ENCODE measurements around the gene PDGFB.

PDGFB gene

DNA sequence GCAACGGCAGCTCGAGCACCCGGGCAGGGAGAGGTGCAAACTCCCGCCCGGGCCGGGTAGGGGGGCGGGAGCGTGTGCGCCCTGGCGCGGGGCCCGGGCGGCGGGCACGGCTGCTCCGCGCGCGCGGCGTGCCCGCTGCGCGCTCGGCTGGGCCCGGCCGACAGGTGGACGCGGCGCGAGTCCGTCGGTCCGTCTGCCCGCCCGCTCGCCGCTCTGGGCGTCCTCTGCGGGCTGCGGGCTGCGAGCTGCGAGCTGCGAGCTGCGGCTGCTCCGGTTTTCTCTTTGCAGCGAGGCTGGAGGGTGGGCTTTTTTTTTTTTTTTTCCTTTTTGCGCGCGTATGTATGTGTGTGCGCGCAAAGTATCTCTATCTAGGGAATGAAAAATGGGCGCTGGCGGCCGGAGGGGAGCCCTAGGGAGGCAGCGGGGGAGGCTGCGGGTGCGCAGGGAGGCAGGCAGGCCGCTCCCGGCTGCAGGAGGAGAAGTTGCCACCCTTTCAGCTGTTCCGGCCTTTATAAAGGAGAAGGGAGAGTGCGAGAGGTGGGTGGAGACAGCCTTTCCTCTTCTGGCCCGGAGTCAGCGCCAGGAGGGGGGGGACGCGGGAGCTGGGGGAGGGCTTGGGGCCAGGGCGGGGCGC, at the start of gene PDGFB:
Gene PDGFB (minus strand): TSS at position 487 of the 634 bp plus-strand sequence. CDS start 1,019 bp downstream, outside the sequence.
- Histone ChIP-seq H3K27ac (no peak within 1 kb of the TSS), H3K9me3 (ENCODE audit: low read depth, low read length) (no peaks in the 10 kb centered on the region), H3K9ac (ENCODE audit: insufficient read length) (no peak within 1 kb of the TSS), H3K4me3 (peak within 1 kb of the TSS; percentile 71), H3K36me3 (ENCODE audit: insufficient read depth, low read length) (no peaks in the 10 kb centered on the region)
- no peak for DNase-seq (ENCODE audit: low read depth, low spot score)
- no peak for TF ChIP-seq FOXP2 (optimal IDR thresholded peaks at IDR 0.05; ENCODE audit: control extremely low read depth, extremely low read length, insufficient read depth)
- no peak for TF ChIP-seq EZH2 (IDR thresholded peaks at IDR 0.05)
- no peak for TF ChIP-seq POLR2AphosphoS5 (IDR thresholded peaks at IDR 0.05; ENCODE audit: borderline replicate concordance, low read depth, low read length)

GRCh38 chr22:39293766-39294368, 49.1 kb upstream of the PDGFB start:
- H3K9me3 ChIP-seq (ENCODE audit: low read depth, low read length): no peaks in the 10 kb centered on the region
- DNase-seq (ENCODE audit: low read depth, low spot score): no peak
- H3K27ac ChIP-seq: no peak overlapping the region
- no peak overlapping the region for H3K4me3 ChIP-seq
- no peak for TF ChIP-seq FOXP2 (optimal IDR thresholded peaks at IDR 0.05; ENCODE audit: control extremely low read depth, extremely low read length, insufficient read depth)
- TF ChIP-seq EZH2 (IDR thresholded peaks at IDR 0.05): no peak
- no peak for TF ChIP-seq POLR2AphosphoS5 (IDR thresholded peaks at IDR 0.05; ENCODE audit: borderline replicate concordance, low read depth, low read length)
- no peak overlapping the region for H3K9ac ChIP-seq (ENCODE audit: insufficient read length)
- no peaks in the 10 kb centered on the region for H3K36me3 ChIP-seq (ENCODE audit: insufficient read depth, low read length)

DNA sequence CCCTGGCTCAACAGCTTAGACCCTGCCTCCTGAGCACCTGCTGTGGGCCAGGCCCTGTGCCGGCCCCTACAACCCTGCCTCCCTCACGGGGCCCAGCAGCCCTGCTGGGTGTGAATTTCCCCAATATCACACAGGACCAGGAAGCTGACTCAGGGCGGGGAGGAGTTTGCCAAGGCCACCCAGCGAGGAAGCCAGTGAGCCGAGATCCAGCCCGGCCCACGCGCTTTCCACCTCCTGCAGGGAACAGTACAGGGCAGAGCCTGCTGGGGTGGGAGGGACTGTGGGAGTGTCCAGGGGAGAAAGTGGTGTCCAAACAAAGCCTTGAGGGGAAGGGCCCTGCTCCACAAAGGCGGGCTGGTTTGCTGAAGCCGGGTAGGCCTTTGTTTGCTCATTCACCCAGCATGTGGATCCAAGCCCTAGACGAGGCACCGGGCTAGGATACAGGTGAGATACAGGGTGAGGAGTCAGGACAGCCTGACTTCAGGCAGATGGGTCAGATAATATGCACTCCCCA, 47.8 kb upstream of the PDGFB start:
- no peak overlapping the region for H3K4me3 ChIP-seq
- H3K9ac ChIP-seq (ENCODE audit: insufficient read length): peak overlapping the region; percentile 47
- H3K27ac ChIP-seq: peak overlapping the region; percentile 89
- H3K36me3 ChIP-seq (ENCODE audit: insufficient read depth, low read length): no peaks in the 10 kb centered on the region
- no peak for TF ChIP-seq EZH2 (IDR thresholded peaks at IDR 0.05)
- TF ChIP-seq POLR2AphosphoS5 (IDR thresholded peaks at IDR 0.05; ENCODE audit: borderline replicate concordance, low read depth, low read length): no peak
- no peak for TF ChIP-seq FOXP2 (optimal IDR thresholded peaks at IDR 0.05; ENCODE audit: control extremely low read depth, extremely low read length, insufficient read depth)
- DNase-seq (ENCODE audit: low read depth, low spot score): no peak
- H3K9me3 ChIP-seq (ENCODE audit: low read depth, low read length): no peaks in the 10 kb centered on the region

DNA sequence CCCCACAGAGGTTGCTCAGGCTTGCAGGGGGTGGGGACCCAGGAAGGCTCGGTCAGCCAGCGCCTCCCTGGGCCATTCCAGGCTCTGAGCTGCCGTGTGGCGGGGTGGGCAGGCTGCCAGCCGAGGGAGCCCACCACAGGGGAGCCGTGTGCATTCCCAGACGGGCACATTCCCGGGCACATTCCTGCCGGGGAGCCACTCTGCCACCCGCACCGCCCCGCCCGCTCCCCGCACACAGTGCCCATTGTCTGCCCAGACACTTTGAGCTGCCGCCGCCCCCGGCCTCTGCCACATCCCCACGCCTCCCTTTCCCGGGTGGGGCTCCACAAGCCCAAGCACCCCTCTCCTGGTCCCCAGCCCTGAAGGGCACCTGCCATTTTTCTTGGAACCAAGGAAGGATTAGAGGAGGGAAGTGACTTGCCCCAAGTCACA, 47.3 kb upstream of the PDGFB start:
- no peak for TF ChIP-seq FOXP2 (optimal IDR thresholded peaks at IDR 0.05; ENCODE audit: control extremely low read depth, extremely low read length, insufficient read depth)
- TF ChIP-seq POLR2AphosphoS5 (IDR thresholded peaks at IDR 0.05; ENCODE audit: borderline replicate concordance, low read depth, low read length): no peak
- no peak for TF ChIP-seq EZH2 (IDR thresholded peaks at IDR 0.05)
- H3K27ac ChIP-seq: peak overlapping the region; percentile 89
- peak overlapping the region; percentile 47 for H3K9ac ChIP-seq (ENCODE audit: insufficient read length)

GRCh38 chr22:39291523-39291922, 46.7 kb upstream of the PDGFB start:
- Histone ChIP-seq H3K36me3 (ENCODE audit: insufficient read depth, low read length) (no peaks in the 10 kb centered on the region), H3K4me3 (no peak overlapping the region), H3K9me3 (ENCODE audit: low read depth, low read length) (no peaks in the 10 kb centered on the region), H3K27ac (peak overlapping the region; percentile 89), H3K9ac (ENCODE audit: insufficient read length) (no peak overlapping the region)
- DNase-seq (ENCODE audit: low read depth, low spot score): no peak
- TF ChIP-seq EZH2 (IDR thresholded peaks at IDR 0.05) (no peak), FOXP2 (optimal IDR thresholded peaks at IDR 0.05; ENCODE audit: control extremely low read depth, extremely low read length, insufficient read depth) (no peak)

More for the DNA sequence above, 47.3 kb upstream of the PDGFB start:
- Histone ChIP-seq H3K4me3 (no peak overlapping the region), H3K9me3 (ENCODE audit: low read depth, low read length) (no peaks in the 10 kb centered on the region), H3K36me3 (ENCODE audit: insufficient read depth, low read length) (no peaks in the 10 kb centered on the region)
- no peak for DNase-seq (ENCODE audit: low read depth, low spot score)

- H3K36me3 ChIP-seq (ENCODE audit: insufficient read depth, low read length): no peaks in the 10 kb centered on the region
- no peak for DNase-seq (ENCODE audit: low read depth, low spot score)
- no peak overlapping the region for H3K4me3 ChIP-seq
- H3K9me3 ChIP-seq (ENCODE audit: low read depth, low read length): no peaks in the 10 kb centered on the region
- H3K27ac ChIP-seq: no peak overlapping the region
- no peak overlapping the region for H3K9ac ChIP-seq (ENCODE audit: insufficient read length)
- no peak for TF ChIP-seq FOXP2 (optimal IDR thresholded peaks at IDR 0.05; ENCODE audit: control extremely low read depth, extremely low read length, insufficient read depth)
- no peak for TF ChIP-seq POLR2AphosphoS5 (IDR thresholded peaks at IDR 0.05; ENCODE audit: borderline replicate concordance, low read depth, low read length)
- TF ChIP-seq EZH2 (IDR thresholded peaks at IDR 0.05): no peak
Observed at GRCh38 chr22:39290724-39291161, 46.0 kb upstream of the PDGFB start.

DNA sequence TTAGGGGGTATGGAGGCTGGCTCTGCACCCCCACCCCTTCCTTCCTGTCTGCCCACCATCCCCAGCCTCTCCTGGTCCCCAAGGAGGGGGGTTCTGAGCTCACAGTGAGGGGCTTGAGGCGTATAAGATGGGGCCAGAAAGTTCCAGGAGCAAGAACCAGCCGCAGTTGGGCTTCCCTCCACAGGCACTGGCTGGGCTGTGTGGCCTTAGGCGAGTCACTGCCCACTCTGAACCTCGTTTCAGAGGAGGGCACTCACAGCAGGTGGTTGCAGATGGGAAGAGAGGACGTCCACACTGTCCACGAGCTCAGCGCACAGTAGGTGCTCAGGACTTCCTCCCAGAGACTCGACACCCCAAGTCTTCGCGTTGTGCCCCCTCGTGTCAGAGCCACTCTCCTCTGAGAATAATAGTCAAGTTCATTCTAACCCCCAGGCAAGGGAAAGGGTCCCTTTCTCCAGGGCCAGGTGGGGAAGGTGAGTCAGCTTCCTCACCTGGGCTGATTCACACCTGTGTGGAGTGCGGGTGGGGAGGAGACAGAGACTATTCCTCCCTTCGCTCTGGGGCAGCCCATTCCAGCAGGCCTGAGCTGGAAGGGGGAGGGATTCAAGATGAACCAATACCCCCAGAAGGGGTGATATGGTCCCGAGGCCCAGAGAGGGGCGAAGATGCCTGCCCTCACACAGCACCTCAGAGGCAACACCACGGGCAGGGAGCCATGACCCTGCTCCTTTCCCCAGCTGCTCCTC, 45.4 kb upstream of the PDGFB start:
- no peak for DNase-seq (ENCODE audit: low read depth, low spot score)
- TF ChIP-seq FOXP2 (optimal IDR thresholded peaks at IDR 0.05; ENCODE audit: control extremely low read depth, extremely low read length, insufficient read depth) (no peak), EZH2 (IDR thresholded peaks at IDR 0.05) (no peak), POLR2AphosphoS5 (IDR thresholded peaks at IDR 0.05; ENCODE audit: borderline replicate concordance, low read depth, low read length) (no peak)
- no peaks in the 10 kb centered on the region for H3K9me3 ChIP-seq (ENCODE audit: low read depth, low read length)
- no peak overlapping the region for H3K9ac ChIP-seq (ENCODE audit: insufficient read length)
- H3K27ac ChIP-seq: no peak overlapping the region
- H3K36me3 ChIP-seq (ENCODE audit: insufficient read depth, low read length): no peaks in the 10 kb centered on the region
- H3K4me3 ChIP-seq: no peak overlapping the region

DNA sequence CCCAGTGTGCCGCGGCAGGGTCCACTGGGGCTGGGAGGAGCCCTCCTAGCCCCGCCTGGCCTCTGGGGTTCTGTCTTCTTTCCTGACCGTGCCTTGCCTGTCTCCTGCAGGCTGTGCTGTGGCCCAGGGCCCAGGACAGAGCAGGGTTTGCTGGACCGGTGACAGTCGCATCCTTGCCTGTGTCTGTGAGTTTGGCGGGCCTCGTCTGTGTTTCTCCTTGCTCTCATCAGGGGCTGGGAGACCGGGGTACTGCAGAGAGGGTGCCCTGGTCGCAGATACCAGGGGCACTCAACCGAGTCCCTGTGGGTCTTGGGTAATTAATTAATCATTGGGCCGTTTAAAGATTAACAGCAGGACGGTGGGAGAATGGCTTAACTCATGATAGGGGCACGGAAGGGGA, 44.8 kb upstream of the PDGFB start:
- TF ChIP-seq POLR2AphosphoS5 (IDR thresholded peaks at IDR 0.05; ENCODE audit: borderline replicate concordance, low read depth, low read length): no peak
- TF ChIP-seq FOXP2 (optimal IDR thresholded peaks at IDR 0.05; ENCODE audit: control extremely low read depth, extremely low read length, insufficient read depth): no peak
- no peak for TF ChIP-seq EZH2 (IDR thresholded peaks at IDR 0.05)
- H3K9me3 ChIP-seq (ENCODE audit: low read depth, low read length): no peaks in the 10 kb centered on the region
- no peak for DNase-seq (ENCODE audit: low read depth, low spot score)
- H3K9ac ChIP-seq (ENCODE audit: insufficient read length): no peak overlapping the region
- no peak overlapping the region for H3K27ac ChIP-seq
- H3K4me3 ChIP-seq: no peak overlapping the region
- no peaks in the 10 kb centered on the region for H3K36me3 ChIP-seq (ENCODE audit: insufficient read depth, low read length)

Measured in SK-N-MC (cell line).